Activated naive CD4-positive, alpha-beta T cell (primary cell): ENCODE results near the gene TCERG1L.

Source experiments
- DNase-seq, 4 experiments: peaks; one replicate each; lab custom pipeline; 2025; lab: John Stamatoyannopoulos, UW

TCERG1L gene

DNA sequence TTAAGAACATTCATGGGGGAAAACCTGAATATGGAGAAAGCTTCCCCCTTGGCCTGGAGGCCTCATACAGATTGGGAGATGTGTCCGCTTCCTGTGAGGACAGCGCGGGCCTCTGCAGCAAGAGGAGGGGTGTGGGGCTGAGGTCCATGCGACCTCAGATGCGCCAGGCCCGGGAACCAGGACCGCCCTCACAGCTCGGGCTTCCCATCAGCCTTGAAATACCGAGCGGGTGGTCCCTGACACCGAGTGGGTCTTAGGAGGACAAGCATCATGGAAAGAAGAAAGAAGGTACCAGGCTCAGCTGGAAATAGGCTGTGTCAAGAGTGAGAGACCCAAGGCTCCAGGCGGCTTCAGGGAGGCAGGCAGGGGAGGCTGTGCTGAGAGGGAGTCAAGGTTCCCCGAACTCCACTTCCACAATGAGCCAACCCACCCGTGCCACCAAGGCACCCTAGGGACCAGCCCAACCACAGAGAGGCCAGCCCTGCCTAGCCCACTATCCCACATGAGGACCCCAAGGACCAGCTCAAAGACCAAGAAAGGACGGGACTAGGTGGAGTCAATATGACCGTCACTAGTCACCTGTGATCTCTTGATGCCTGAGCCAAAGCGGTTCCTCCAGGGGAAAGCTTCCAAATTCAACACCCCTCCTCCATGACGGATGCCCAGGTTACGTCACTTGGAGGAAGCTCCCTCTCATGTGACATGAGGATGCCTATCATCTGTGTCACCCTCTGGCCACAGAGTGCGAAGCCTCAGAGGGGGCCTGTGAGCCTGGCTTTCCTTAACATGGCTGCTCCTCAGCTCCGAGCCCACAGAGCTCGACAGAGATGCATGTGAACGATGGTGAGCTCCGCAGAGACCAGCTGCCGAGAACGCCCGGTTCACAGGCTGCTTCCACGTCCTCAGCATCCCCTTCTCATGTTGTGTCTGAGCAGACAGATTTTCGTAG is 103.7 kb downstream of the TCERG1L start:
- no peak for DNase-seq

DNA sequence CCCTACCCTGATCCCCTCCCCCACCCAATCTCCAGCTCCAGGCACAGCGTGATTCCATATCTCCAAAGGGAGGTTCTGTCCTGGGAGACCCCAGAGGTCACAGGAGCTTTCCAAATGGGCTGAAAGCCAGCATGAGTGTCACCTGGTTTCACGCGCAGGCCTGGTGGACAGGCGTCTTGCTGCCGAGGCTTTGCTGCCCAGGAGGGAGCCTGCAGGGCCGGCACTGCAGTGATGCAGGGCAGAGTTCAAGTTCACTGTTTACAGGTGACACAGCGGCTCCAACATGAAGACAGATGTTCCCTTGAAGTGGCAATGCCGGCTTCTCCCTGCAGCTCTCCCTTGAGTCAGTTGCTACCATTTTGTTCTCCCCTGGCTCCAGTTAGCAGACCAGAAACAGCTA is 104.3 kb downstream of the TCERG1L start:
- no peak for DNase-seq

GRCh38 chr10:131206111-131206995 is 105.2 kb downstream of the TCERG1L start:
- no peak for DNase-seq

- DNase-seq, result no peak
Measured at GRCh38 chr10:131205556-131205955, 106.0 kb downstream of the TCERG1L start.

DNA sequence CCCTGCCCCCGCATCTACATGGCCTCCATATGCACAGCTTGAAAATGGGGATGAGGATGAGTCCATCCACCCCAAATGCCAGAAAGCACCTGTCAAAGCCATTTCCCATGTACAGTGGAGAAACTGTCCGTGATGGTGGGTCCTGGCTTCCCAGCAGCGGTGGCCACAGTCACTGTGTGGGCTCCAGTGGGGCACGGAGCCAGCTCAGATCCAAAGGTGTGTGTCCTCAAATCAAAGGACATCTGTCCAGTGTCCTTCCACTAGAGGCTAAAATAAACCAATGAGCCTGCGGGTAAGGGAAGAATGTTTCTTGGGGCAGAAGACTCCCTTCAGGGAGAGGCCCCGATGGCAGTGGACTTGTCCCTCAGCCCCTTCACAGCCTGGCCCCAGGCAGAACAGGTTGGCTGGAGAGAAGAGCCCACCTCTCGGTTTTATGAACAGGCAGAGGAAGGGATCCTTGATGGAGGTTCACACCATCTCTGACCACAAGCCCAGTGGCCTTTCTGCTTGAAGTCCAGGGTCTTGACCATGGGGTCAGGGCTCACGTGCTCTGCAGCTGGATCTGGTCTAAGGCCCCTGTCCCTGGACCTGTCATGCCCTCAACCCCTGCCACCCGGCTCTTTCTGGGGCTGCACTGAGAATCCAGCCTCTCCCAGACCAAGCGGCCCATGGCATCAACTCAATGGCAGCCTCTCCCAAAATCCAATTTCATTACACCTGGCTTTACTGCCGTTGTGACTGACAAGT is 106.9 kb downstream of the TCERG1L start:
- DNase-seq, result no peak

- DNase-seq, result no peak
Measured at GRCh38 chr10:131203456-131204357, 107.8 kb downstream of the TCERG1L start.

GRCh38 chr10:131202990-131203389 is 108.5 kb downstream of the TCERG1L start:
- no peak for DNase-seq

DNA sequence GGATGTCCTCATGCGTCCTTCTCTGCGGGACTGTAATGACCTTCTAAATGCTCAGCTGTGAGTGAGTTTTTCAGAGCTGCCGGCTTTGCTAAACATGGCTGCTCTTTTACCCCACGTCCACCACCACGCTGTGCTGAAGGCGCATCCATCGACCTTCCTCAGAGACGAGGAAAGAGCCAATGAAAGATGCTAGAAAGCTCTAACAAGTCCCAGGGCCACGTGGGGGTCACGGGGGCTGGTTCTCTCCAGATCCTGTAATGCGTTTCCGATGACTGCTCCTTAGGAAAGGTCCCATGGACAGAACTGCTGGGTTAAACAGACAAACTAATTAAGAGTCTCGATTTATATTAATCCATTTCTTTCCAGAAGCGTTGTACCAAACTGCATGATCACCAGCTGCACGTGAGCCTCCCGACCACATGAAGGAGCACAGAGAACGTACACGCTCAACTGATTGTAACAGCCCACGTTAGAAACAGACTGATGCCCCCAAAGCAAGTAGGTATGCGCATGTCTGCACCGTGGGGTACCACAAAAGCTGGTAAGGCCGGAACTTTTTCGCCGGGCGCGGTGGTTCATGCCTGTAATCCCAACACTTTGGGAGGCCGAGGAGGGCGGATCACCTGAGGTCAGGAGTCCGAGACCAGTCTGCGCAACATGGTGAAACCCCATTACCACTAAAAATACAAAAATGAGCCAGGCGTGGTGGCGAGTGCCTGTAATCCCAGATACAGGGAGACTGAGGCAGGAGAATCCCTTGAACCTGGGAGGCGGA is 109.6 kb downstream of the TCERG1L start:
- DNase-seq, result no peak

DNA sequence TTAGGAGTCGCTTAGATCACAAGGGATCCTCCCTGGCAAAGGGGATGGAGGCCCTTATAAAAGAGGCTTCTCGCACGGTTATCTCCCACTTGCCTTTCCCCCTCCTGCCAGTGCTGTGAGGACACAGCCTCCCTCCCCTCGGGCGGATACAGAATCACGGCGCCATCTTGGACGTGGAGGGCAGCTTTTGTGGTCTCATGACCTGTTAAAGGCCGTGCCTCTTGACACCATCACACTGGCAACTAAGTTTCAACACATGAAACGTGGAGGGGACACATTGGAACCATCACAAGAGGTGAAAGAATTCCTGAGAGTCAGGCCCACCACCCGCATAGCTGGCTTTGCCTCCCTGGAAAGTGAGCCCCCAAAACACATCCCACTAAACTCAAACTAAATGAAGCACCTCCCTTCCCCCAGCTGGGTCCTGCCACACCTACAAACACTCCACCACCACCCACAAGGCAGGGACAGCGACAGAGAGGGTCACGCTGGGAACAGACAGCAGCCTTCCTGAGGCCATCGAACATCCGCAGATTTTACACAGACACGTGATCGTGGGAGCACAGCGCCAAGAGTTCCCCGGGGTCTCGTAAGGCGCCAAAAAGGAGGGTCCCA is 110.6 kb downstream of the TCERG1L start:
- DNase-seq, result no peak

- no peak for DNase-seq
Measured at GRCh38 chr10:131199646-131200045, 111.9 kb downstream of the TCERG1L start.

GRCh38 chr10:131198843-131199242 is 112.7 kb downstream of the TCERG1L start:
- DNase-seq, result no peak

DNA sequence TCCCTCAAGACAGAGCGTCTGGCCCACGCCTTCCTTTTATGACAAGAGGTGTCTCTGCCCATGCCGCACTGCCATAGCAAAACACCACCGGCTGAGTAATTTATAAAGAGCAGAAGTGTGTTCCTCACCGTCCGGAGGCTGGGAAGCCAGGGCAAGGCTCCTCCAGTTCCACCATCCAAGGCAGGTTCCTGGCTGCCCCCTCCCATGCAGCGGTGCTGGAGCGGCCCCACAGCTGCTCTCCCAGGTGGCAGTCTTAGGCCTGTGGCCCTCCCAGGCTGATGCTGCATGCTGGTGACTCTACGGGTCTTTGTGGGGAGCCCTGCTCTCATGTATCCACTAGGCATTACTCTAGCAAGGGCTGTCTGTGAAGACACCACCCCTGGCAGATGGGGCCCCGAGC is 113.1 kb downstream of the TCERG1L start:
- DNase-seq, result no peak

- DNase-seq, result no peak
Measured at GRCh38 chr10:131196176-131196885, 115.2 kb downstream of the TCERG1L start.

- DNase-seq, result no peak
Measured at GRCh38 chr10:131195558-131196159, 115.9 kb downstream of the TCERG1L start.

DNA sequence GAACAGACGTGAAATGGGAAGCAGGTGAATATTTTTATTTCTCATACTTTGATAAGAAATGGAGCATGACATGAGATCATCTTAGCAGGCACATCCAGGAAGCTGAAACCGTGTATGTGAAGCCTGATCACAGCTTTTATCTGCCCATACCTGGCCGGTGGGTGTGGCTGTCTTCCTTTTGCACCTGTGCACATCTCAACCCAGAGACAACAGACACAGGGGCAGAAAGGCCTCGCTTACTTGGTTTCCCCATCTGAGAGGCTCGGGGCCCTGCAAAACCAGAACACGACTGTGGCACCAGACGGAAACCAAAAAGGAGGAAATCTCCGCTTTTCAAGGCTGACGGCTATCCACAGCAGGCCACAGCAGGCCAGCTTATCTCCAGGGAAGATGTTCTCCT is 116.4 kb downstream of the TCERG1L start:
- no peak for DNase-seq

DNA sequence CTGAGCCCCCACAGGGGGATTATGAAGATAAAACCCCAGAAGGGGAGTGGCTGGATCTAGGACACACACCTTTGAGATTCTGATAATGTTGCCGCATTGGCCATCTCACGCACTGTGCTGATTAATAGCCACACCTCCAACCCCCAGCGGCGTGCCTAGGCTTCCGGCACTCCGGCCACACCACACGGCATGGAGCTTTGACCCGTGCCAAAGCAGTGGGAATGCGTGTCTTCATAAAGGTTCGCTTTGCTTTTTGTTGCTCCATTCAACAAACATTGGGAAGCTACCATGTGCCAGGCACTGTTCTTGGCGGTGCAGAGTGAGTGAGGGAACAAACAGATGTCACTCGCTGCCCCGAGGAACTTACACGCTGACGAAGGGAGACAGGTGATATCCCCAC is 117.6 kb downstream of the TCERG1L start:
- DNase-seq, result no peak

GRCh38 chr10:131188494-131188893 is 123.0 kb downstream of the TCERG1L start:
- no peak for DNase-seq

DNA sequence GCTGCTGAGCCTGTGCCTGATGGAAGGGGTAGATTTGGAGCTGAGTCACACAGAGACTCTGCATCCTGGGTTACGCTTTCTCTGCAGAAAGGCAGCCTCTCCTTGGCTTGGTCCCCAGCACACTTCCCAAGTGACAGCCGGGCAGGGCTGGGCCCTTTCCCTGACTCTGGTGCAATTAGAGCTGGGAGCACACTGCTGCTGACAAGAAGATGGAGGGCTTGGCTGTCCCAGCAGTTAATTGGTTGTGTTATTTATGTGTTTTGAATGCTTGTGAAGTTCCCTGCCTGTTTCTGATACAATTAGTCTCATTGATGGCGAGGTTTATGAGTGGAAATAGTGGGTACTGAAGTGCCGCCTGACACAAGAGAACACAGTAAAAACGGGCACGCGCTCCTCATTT is 123.6 kb downstream of the TCERG1L start:
- DNase-seq, result no peak

GRCh38 chr10:131187274-131187673 is 124.2 kb downstream of the TCERG1L start:
- DNase-seq, result no peak
